Measurements from ENCODE around the gene TIMP1.

TIMP1 gene

GRCh38 chrX:47608130-47608810, 26.0 kb downstream of the TIMP1 start:
- DNase-seq = peak; percentile 23

- DNase-seq = no peak
Measured at GRCh38 chrX:47610511-47610910, 28.3 kb downstream of the TIMP1 start.

- DNase-seq = no peak
Measured at GRCh38 chrX:47611489-47611888, 29.3 kb downstream of the TIMP1 start.

- DNase-seq = peak; percentile 13
Measured at GRCh38 chrX:47611926-47612325, 29.7 kb downstream of the TIMP1 start.

- DNase-seq = peak; percentile 1
Measured at GRCh38 chrX:47612418-47612817, 30.2 kb downstream of the TIMP1 start.

- peak; percentile 5 for DNase-seq
Measured at GRCh38 chrX:47613082-47613481, 30.8 kb downstream of the TIMP1 start.

GRCh38 chrX:47614618-47615017, 32.4 kb downstream of the TIMP1 start:
- peak; percentile 3 for DNase-seq

- DNase-seq = no peak
Measured at GRCh38 chrX:47618923-47619485, 36.8 kb downstream of the TIMP1 start.

GRCh38 chrX:47619486-47620302, 37.5 kb downstream of the TIMP1 start, which contains the start of gene SYN1:
Gene SYN1, minus strand, starts transcription at chrX:47619857. Its CDS starts 129 bp downstream, at chrX:47619728.
- peak; percentile 82 for DNase-seq

- DNase-seq = no peak
Measured at GRCh38 chrX:47620303-47620685, 38.1 kb downstream of the TIMP1 start.

GRCh38 chrX:47621851-47622250, 39.6 kb downstream of the TIMP1 start:
- DNase-seq = no peak

GRCh38 chrX:47623540-47624027, 41.3 kb downstream of the TIMP1 start:
- no peak for DNase-seq

GRCh38 chrX:47625365-47625764, 43.1 kb downstream of the TIMP1 start:
- no peak for DNase-seq

GRCh38 chrX:47628982-47629381, 46.7 kb downstream of the TIMP1 start:
- no peak for DNase-seq

- no peak for DNase-seq
Measured at GRCh38 chrX:47629419-47630200, 47.4 kb downstream of the TIMP1 start, which contains the start of gene CFP. Gene CFP, minus strand, starts transcription at chrX:47629930. Its CDS starts 86 bp downstream, at chrX:47629844.

GRCh38 chrX:47631676-47632075, 49.4 kb downstream of the TIMP1 start:
- no peak for DNase-seq

- no peak for DNase-seq
Measured at GRCh38 chrX:47632666-47633065, 50.4 kb downstream of the TIMP1 start.

GRCh38 chrX:47633689-47634590, 51.7 kb downstream of the TIMP1 start:
- DNase-seq = no peak

GRCh38 chrX:47634871-47635575, 52.8 kb downstream of the TIMP1 start:
- DNase-seq = no peak
